SK-N-SH (cell line): ENCODE results near the gene WBP1L. TPM values are rescaled to one million over a fixed set of nuclear protein-coding genes. Genes with fewer than 3 reads are reported as not detected.

Experiments used
- CTCF ChIA-PET: fragments of 300-600, 350-600 bp; formaldehyde crosslinking; extraction: SDS; loops from one replicate; lab custom pipeline; 2021; lab: Yijun Ruan, JAX
- POLR2A ChIA-PET: fragments of 350-600 bp; sonication (Branson Sonifier 250); formaldehyde crosslinking; extraction: SDS; loops from one replicate; lab custom pipeline; 2020; ENCODE audit warnings: antibody characterized with exemption, inconsistent platforms; lab: Yijun Ruan, JAX
- DNase-seq: peaks from one replicate; pipeline ENCODE4 v3.0.0; 2012
- H2AFZ ChIP-seq: fragments of 200-600 bp; sonication (generic); 2 replicates; pipeline ENCODE4 v1.8.1; 2016; ENCODE audit warnings: antibody characterized with exemption, mild to moderate bottlenecking, low read depth
- H3F3A ChIP-seq: fragments of 200-600 bp; sonication (generic); replicated peaks from 2 replicates; pipeline ENCODE3; 2016; ENCODE audit warnings: antibody characterized with exemption, mild to moderate bottlenecking; ENCODE audit not compliant: insufficient read depth
- H3K27ac ChIP-seq, 2 experiments: fragments of 200-500 bp in 1 of 2; fragments of 200-600 bp in 1 of 2; sonication (Bioruptor generic) in 1 of 2; sonication (generic), shearing (Covaris generic) in 1 of 2; 2 replicates each; pipeline versions ENCODE4 v1.5.1 to v1.6.1; 2014 to 2016; ENCODE audit warnings: low read depth in 2 of 2, inconsistent platforms in 1 of 2, low read length in 1 of 2, mild to moderate bottlenecking in 1 of 2, mixed read lengths in 1 of 2
- H3K27me3 ChIP-seq: fragments of 200-600 bp; sonication (generic), shearing (Covaris generic); 2 replicates; pipeline ENCODE4 v1.6.1; 2016; ENCODE audit warnings: mixed run types; ENCODE audit not compliant: insufficient read depth
- H3K36me3 ChIP-seq, 2 experiments: fragments of 200-500 bp in 1 of 2; fragments of 200-600 bp in 1 of 2; sonication (Bioruptor generic) in 1 of 2; sonication (generic) in 1 of 2; replicated peaks in 1 of 2; 2 replicates each; pipeline versions ENCODE3 to v1.5.1; 2014 to 2016; ENCODE audit warnings: low read length in 1 of 2, mild to moderate bottlenecking in 1 of 2; ENCODE audit not compliant: insufficient read depth in 2 of 2, control insufficient read depth in 1 of 2
- H3K4me1 ChIP-seq, 2 experiments: fragments of 200-500 bp in 1 of 2; fragments of 200-600 bp in 1 of 2; sonication (Bioruptor generic) in 1 of 2; sonication (generic), shearing (Covaris generic) in 1 of 2; 2 replicates each; pipeline versions ENCODE4 v1.5.1 to v1.6.1; 2014 to 2016; ENCODE audit warnings: low read depth in 1 of 2, low read length in 1 of 2, mixed run types in 1 of 2; ENCODE audit not compliant: insufficient read depth in 2 of 2, control insufficient read depth in 1 of 2
- H3K4me2 ChIP-seq: fragments of 200-600 bp; sonication (generic), shearing (Covaris generic); 2 replicates; pipeline ENCODE4 v1.6.1; 2017; ENCODE audit warnings: mixed run types
- H3K4me3 ChIP-seq, 2 experiments: fragments of 200-500 bp in 1 of 2; fragments of 200-600 bp in 1 of 2; sonication (Bioruptor generic) in 1 of 2; sonication (generic), shearing (Covaris generic) in 1 of 2; 2 replicates each; pipeline versions ENCODE4 v1.5.1 to v1.8.1; 2014 to 2016; ENCODE audit warnings: low read depth in 2 of 2, inconsistent platforms in 1 of 2, low read length in 1 of 2, mild to moderate bottlenecking in 1 of 2, mixed read lengths in 1 of 2, moderate library complexity in 1 of 2
- H3K79me2 ChIP-seq: fragments of 200-600 bp; sonication (generic); 2 replicates; pipeline ENCODE4 v1.8.1; 2017; ENCODE audit warnings: mild to moderate bottlenecking; ENCODE audit not compliant: insufficient read depth
- H3K9ac ChIP-seq: fragments of 200-600 bp; sonication (generic); 2 replicates; pipeline ENCODE4 v1.6.1; 2017; ENCODE audit warnings: mixed run types
- H3K9me2 ChIP-seq: fragments of 200-600 bp; sonication (generic); 2 replicates; pipeline ENCODE4 v1.6.1; 2017; ENCODE audit warnings: mixed run types
- H3K9me3 ChIP-seq: fragments of 200-600 bp; sonication (generic); 2 replicates; pipeline ENCODE4 v1.6.1; 2017; ENCODE audit warnings: mixed run types, mild to moderate bottlenecking, moderate library complexity
- H4K20me1 ChIP-seq: fragments of 200-600 bp; sonication (generic); 2 replicates; pipeline ENCODE4 v1.6.1; 2017; ENCODE audit warnings: mild to moderate bottlenecking, mixed run types; ENCODE audit not compliant: insufficient read depth
- POLR2AphosphoS5 ChIP-seq: IDR thresholded peaks from 2 replicates; pipeline ENCODE4 v1.6.1; 2012; ENCODE audit warnings: low read depth, low read length
- WGBS: methylation state at CpG from one replicate; pipeline ENCODE4 v1.1.6; 2017; ENCODE audit warnings: low lambda C conversion rate; 5-methylcytosine and 5-hydroxymethylcytosine counted together
- polyA plus RNA-seq, 3 experiments: library from polyadenylated mRNA; depleted of rRNA; stranded (reverse); fragments of >200 nt; gene quantifications; 2 replicates each; pipeline ENCODE4 v1.2.3, GENCODE V29; 2012
- TF ChIP-seq, protein P1 (sequence below): IDR thresholded peaks from 2 replicates; pipeline ENCODE4 v1.4.0; 2012; ENCODE audit warnings: low read depth, borderline replicate concordance
- TF ChIP-seq, protein P2 (sequence below): fragments of 150-350 bp; IDR thresholded peaks from 2 replicates; pipeline ENCODE4 v1.6.1; 2017; ENCODE audit warnings: antibody characterized with exemption, low read length, low read depth, borderline replicate concordance

The WBP1L gene
- polyA plus RNA-seq, 1 of the 3 experiments (the other 2 are of a cell fraction), result 22.8 TPM

- no peaks in the 10 kb centered on the region for H4K20me1 ChIP-seq
- no peaks in the 10 kb centered on the region for H3K36me3 ChIP-seq
- no peaks in the 10 kb centered on the region for H3K27me3 ChIP-seq
- H3K4me2 ChIP-seq, result no peak overlapping the region
- no peaks in the 10 kb centered on the region for H3K9me2 ChIP-seq
- 73% methylated on average over 14 of the region's 16 CpGs for WGBS
- H3K27ac ChIP-seq, result no peak overlapping the region
- DNase-seq, result no peak
- no peak overlapping the region for H3K9ac ChIP-seq
- ChIA-PET CTCF (interaction anchor here (0.9 to 2.7 kb wide), 6 partner anchors 70 to 506 kb away, joined by 3 to 12 read pairs (median 4); no protein-coding TSS in a partner anchor), POLR2A (interaction anchor here (0.5 kb wide), 1 partner anchor 68 kb away, joined by 3 read pairs; no protein-coding TSS in a partner anchor)
- no peaks in the 10 kb centered on the region for H3F3A ChIP-seq
- no peaks in the 10 kb centered on the region; a peak in 1 of 4 replicates for H3K4me1 ChIP-seq
- TF ChIP-seq, protein P1, sequence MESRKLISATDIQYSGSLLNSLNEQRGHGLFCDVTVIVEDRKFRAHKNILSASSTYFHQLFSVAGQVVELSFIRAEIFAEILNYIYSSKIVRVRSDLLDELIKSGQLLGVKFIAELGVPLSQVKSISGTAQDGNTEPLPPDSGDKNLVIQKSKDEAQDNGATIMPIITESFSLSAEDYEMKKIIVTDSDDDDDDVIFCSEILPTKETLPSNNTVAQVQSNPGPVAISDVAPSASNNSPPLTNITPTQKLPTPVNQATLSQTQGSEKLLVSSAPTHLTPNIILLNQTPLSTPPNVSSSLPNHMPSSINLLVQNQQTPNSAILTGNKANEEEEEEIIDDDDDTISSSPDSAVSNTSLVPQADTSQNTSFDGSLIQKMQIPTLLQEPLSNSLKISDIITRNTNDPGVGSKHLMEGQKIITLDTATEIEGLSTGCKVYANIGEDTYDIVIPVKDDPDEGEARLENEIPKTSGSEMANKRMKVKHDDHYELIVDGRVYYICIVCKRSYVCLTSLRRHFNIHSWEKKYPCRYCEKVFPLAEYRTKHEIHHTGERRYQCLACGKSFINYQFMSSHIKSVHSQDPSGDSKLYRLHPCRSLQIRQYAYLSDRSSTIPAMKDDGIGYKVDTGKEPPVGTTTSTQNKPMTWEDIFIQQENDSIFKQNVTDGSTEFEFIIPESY, result no peak
- TF ChIP-seq, protein P2, sequence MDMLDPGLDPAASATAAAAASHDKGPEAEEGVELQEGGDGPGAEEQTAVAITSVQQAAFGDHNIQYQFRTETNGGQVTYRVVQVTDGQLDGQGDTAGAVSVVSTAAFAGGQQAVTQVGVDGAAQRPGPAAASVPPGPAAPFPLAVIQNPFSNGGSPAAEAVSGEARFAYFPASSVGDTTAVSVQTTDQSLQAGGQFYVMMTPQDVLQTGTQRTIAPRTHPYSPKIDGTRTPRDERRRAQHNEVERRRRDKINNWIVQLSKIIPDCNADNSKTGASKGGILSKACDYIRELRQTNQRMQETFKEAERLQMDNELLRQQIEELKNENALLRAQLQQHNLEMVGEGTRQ, result no peak
- TF ChIP-seq POLR2AphosphoS5, result no peak
- TF ChIP-seq, all 33 proteins: peak for 0
- no peak overlapping the region for H2AFZ ChIP-seq
- no peaks in the 10 kb centered on the region for H3K9me3 ChIP-seq
- H3K4me3 ChIP-seq, result no peak overlapping the region
- H3K79me2 ChIP-seq, result no peaks in the 10 kb centered on the region
Observed at GRCh38 chr10:102831322-102832071, 87.7 kb downstream of the WBP1L start.

DNA sequence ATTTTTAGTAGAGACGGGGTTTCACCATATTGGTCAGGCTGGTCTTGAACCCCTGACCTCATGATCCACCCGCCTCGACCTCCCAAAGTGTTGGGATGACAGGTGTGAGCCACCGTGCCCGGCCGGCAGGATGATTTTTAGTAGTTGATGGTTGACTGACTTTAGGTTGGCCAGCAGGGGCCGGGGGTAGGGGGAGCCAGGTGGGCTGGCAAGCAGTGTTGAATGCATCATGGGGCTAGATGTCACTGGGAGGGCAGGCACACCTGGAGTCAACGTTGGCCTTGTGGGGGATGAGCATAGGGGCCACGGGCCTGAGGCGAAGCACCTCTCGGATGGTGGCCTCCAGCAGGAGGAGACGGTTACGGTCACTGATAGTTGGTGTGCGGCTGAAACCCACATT is 88.5 kb downstream of the WBP1L start:
- POLR2A ChIA-PET, result no interaction called here
- no peak for DNase-seq
- H3K4me1 ChIP-seq, result no peaks in the 10 kb centered on the region; a peak in 1 of 4 replicates
- H3K79me2 ChIP-seq, result no peaks in the 10 kb centered on the region
- H3K9me3 ChIP-seq, result no peaks in the 10 kb centered on the region
- H3K36me3 ChIP-seq, result no peaks in the 10 kb centered on the region
- CTCF ChIA-PET, result interaction anchor here (1.2 to 2.3 kb wide), 5 partner anchors 37 to 502 kb away, joined by 3 to 9 read pairs (median 6); partner anchors contain the start of gene AS3MT
- H3F3A ChIP-seq, result no peaks in the 10 kb centered on the region
- no peak overlapping the region for H3K4me2 ChIP-seq
- H3K9ac ChIP-seq, result no peak overlapping the region
- H3K9me2 ChIP-seq, result no peaks in the 10 kb centered on the region
- H4K20me1 ChIP-seq, result no peaks in the 10 kb centered on the region
- H2AFZ ChIP-seq, result no peak overlapping the region
- TF ChIP-seq, protein P2, result no peak
- TF ChIP-seq, all 33 proteins: peak for 0
- H3K27ac ChIP-seq, result no peak overlapping the region
- 90% methylated on average over 13 of the region's 14 CpGs for WGBS
- no peaks in the 10 kb centered on the region for H3K27me3 ChIP-seq
- no peak overlapping the region for H3K4me3 ChIP-seq
